GM12865 (cell line): Measurements from ENCODE around the gene PLEKHG3.

ENCODE experiments used
- DNase-seq: peaks from one replicate; pipeline ENCODE4 v3.0.0; 2010; ENCODE audit warnings: low read depth
- H3K4me3 ChIP-seq: 2 replicates; pipeline ENCODE4 v1.5.1; 2011; ENCODE audit warnings: mild to moderate bottlenecking, low read depth, low read length, control low read depth
- TF ChIP-seq, protein P1 (sequence below): IDR thresholded peaks from 2 replicates; pipeline ENCODE4 v1.5.1; 2011; ENCODE audit warnings: low read length, control low read depth, low read depth, inconsistent platforms; ENCODE audit not compliant: insufficient read depth; ENCODE audit errors: missing control alignments

Gene PLEKHG3

GRCh38 chr14:64758691-64759554 is 54.7 kb downstream of the PLEKHG3 start:
- TF ChIP-seq, protein P1, sequence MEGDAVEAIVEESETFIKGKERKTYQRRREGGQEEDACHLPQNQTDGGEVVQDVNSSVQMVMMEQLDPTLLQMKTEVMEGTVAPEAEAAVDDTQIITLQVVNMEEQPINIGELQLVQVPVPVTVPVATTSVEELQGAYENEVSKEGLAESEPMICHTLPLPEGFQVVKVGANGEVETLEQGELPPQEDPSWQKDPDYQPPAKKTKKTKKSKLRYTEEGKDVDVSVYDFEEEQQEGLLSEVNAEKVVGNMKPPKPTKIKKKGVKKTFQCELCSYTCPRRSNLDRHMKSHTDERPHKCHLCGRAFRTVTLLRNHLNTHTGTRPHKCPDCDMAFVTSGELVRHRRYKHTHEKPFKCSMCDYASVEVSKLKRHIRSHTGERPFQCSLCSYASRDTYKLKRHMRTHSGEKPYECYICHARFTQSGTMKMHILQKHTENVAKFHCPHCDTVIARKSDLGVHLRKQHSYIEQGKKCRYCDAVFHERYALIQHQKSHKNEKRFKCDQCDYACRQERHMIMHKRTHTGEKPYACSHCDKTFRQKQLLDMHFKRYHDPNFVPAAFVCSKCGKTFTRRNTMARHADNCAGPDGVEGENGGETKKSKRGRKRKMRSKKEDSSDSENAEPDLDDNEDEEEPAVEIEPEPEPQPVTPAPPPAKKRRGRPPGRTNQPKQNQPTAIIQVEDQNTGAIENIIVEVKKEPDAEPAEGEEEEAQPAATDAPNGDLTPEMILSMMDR: no peak
- no peak for DNase-seq
- H3K4me3 ChIP-seq: no peak overlapping the region

GRCh38 chr14:64759555-64759938 is 55.3 kb downstream of the PLEKHG3 start:
- TF ChIP-seq, protein P1: no peak
- H3K4me3 ChIP-seq: no peak overlapping the region
- no peak for DNase-seq

- H3K4me3 ChIP-seq: no peak overlapping the region
- peak; percentile 63 for DNase-seq
- TF ChIP-seq, protein P1: peak; percentile 88
These were observed 56.0 kb downstream of the PLEKHG3 start for GRCh38 chr14:64760146-64760755.

DNA sequence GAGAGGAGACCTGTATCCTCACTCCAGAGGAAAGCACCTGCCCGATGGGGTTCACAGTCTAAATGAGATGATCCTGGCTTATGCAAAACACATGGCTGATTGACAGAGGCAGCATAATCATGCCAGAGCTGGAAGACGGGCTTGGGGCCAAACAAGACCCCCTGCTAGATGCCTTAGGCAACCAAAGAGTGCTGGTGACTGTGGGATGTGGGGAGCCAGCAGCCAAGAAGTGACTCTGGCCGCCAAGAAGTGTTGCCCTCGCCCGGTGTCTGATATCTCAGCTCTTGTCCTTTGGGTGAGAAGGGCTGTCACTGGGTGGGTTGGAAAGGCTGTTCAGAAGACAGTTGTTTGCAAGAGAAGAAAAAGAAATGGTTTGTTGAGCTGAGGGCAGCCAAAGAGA is 56.7 kb downstream of the PLEKHG3 start:
- DNase-seq: no peak
- TF ChIP-seq, protein P1: no peak
- no peak overlapping the region for H3K4me3 ChIP-seq

DNA sequence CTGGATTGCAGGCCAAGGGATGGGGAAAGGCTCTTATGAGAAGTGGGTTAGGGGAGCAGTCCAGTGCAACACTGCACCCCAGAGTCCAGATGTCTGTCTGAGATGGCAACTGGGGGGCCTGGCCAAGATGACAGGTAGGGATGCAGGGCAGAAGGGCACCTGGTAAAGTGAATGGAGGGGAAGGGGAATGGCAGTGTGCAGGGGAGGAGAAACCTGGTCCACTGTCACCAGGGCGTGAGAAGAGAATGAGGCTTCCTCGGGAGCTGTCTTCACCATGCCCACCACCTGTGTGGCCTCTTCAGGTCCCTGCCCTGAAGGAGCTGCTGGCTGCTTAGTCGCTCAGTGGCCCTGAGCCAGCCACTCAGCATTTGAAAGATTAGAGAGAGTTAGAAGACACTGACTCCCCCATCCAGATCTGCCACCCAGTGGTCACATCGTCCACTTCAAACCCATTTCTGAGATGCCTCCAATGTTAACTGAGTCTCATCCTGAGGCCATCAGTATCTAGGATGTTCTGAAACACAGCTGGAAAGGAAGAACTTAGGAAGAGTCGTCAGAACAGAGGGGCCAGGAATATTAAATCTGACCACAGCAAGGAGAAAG is 57.3 kb downstream of the PLEKHG3 start:
- DNase-seq: no peak
- no peak overlapping the region for H3K4me3 ChIP-seq
- TF ChIP-seq, protein P1: no peak

- no peak for DNase-seq
- TF ChIP-seq, protein P1: no peak
- H3K4me3 ChIP-seq: no peak overlapping the region
These were observed 58.1 kb downstream of the PLEKHG3 start for GRCh38 chr14:64762044-64763034.
